ENCODE measurements around the gene MCEMP1. TPM values are rescaled to one million over a fixed set of nuclear protein-coding genes. Genes with fewer than 3 reads are reported as not detected.

The MCEMP1 gene
- polyA plus RNA-seq, 3 donors, result 79.4 to 122 (median 104) TPM

DNA sequence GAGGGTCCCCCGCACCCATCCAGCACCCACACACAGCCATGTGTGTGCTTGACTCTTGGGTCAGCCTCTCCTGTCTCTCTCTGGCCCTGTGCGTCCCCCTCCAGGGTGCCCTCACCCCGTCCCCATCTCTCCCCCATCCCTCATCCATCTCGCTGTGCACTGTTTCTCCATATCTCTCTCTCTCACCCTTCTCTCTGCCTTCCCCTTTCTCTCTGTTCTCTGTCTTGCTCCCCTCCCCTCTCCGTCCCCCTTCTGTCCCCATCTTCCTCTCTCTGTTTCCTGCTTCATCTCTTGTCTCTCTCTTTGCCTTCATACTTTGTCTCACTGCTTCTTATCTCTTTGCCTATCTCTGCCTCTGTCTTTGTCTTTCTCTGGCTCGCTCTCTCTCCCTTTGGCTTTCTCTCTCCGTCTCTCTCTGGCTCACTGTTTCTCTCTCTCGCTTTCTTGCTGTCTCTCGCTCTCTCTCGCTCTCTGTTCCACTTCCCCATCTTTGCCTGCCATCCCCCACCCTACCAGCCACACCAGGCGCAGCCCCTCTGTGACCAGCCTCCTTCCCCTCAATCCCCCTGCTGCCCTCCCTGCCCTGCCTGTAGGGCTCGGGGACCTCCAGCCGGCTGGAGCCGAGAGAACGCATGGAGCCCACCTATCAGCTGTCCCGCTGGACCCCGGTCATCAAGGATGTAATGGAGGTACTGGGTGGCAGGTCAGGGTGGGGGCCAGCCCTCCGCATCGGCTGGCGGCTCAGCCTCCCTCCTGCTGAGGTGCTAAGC lies 31.0 kb upstream of the MCEMP1 start:
- no peak for DNase-seq
- TF ChIP-seq, protein P1, sequence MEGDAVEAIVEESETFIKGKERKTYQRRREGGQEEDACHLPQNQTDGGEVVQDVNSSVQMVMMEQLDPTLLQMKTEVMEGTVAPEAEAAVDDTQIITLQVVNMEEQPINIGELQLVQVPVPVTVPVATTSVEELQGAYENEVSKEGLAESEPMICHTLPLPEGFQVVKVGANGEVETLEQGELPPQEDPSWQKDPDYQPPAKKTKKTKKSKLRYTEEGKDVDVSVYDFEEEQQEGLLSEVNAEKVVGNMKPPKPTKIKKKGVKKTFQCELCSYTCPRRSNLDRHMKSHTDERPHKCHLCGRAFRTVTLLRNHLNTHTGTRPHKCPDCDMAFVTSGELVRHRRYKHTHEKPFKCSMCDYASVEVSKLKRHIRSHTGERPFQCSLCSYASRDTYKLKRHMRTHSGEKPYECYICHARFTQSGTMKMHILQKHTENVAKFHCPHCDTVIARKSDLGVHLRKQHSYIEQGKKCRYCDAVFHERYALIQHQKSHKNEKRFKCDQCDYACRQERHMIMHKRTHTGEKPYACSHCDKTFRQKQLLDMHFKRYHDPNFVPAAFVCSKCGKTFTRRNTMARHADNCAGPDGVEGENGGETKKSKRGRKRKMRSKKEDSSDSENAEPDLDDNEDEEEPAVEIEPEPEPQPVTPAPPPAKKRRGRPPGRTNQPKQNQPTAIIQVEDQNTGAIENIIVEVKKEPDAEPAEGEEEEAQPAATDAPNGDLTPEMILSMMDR (IDR thresholded peaks at IDR 0.05), result no peak

DNA sequence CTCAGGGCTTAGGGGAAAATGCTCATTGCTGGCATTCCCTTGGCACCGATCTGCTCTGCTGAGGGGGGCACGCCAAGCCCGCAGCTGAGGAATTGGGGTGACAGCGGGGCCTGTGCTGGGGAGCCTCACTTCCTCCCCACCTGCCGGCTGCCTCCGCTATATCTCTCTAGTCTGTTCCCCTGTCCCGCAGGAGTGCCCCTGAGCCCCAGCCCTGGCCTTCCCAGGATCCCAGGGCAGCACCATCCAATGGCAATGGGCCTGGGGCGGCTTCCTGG lies 30.5 kb upstream of the MCEMP1 start:
- H2AFZ ChIP-seq (ENCODE audit: insufficient read depth, low read depth, low read length, poor library complexity, severe bottlenecking), result no peak overlapping the region
- peak overlapping the region; percentile 71 to 94 for H3K4me3 Mint-ChIP-seq
- peak overlapping the region; percentile 86 for H3K4me2 ChIP-seq (replicated peaks; ENCODE audit: extremely low read depth, low read length, poor library complexity, severe bottlenecking)
- intact Hi-C loops (cut with micrococcal nuclease), result loop anchor here in 1 of 2 donors (5.0 kb wide), 1 partner anchor 36 kb away; the partner anchor contains the start of gene TRAPPC5
- H3K27me3 Mint-ChIP-seq (ENCODE audit: low read depth in 3 of 3), result peaks cover 0 to 2% (median 1%) of the 10 kb centered on the region in 3 donors
- peak overlapping the region; percentile 21 to 75 (median 51) for H3K4me3 ChIP-seq (replicated peaks in 1 of 3; ENCODE audit: low read depth in 2 of 3, low read length in 3 of 3)
- H3K79me2 ChIP-seq (ENCODE audit: insufficient read depth, low read length), result peaks cover 52% of the 10 kb centered on the region
- H3K27ac ChIP-seq (ENCODE audit: low read depth in 1 of 2, low read length in 2 of 2), result peak overlapping the region; percentile 73 to 87
- no peaks in the 10 kb centered on the region for H3K9me3 ChIP-seq (replicated peaks in 1 of 2; ENCODE audit: control insufficient read depth in 1 of 2, insufficient read depth in 1 of 2, low read length in 2 of 2)
- peaks cover 36% of the 10 kb centered on the region for H3K4me1 Mint-ChIP-seq
- peak overlapping the region; percentile 61 for H3K9ac ChIP-seq (ENCODE audit: insufficient read depth, low read length, poor library complexity, severe bottlenecking)
- peaks cover 46 to 58% of the 10 kb centered on the region in 2 donors for H3K4me1 ChIP-seq (ENCODE audit: control insufficient read depth in 1 of 2, insufficient read depth in 2 of 2, low read length in 2 of 2)
- H3K27ac Mint-ChIP-seq, result peak overlapping the region in 6 of 7 donors; percentile 50 to 97 (median 92)
- peaks cover 33 to 58% of the 10 kb centered on the region in 2 donors for H3K36me3 Mint-ChIP-seq
- TF ChIP-seq, protein P1 (IDR thresholded peaks at IDR 0.05), result no peak
- DNase-seq, result no peak
- H3K27me3 ChIP-seq (ENCODE audit: control insufficient read depth in 2 of 2, insufficient read depth in 2 of 2, low read length in 2 of 2), result no peaks in the 10 kb centered on the region
- peaks cover 31 to 56% of the 10 kb centered on the region in 2 donors for H3K36me3 ChIP-seq (replicated peaks in 1 of 2; ENCODE audit: control insufficient read depth in 1 of 2, insufficient read depth in 2 of 2, low read length in 2 of 2)
- peaks cover 39% of the 10 kb centered on the region for H4K20me1 ChIP-seq (ENCODE audit: insufficient read depth, low read length)
- peaks cover 0 to 2% (median 0%) of the 10 kb centered on the region in 7 donors for H3K9me3 Mint-ChIP-seq
- WGBS (ENCODE audit: insufficient coverage), result 40% methylated on average over 7 of the region's 8 CpGs

More for the DNA sequence above, 31.0 kb upstream of the MCEMP1 start:
- Histone ChIP-seq H4K20me1 (ENCODE audit: insufficient read depth, low read length) (peaks cover 44% of the 10 kb centered on the region), H3K4me1 (ENCODE audit: control insufficient read depth in 1 of 2, insufficient read depth in 2 of 2, low read length in 2 of 2) (peaks cover 46 to 58% of the 10 kb centered on the region in 2 donors), H3K79me2 (ENCODE audit: insufficient read depth, low read length) (peaks cover 57% of the 10 kb centered on the region), H3K4me3 (replicated peaks in 1 of 3; ENCODE audit: low read depth in 2 of 3, low read length in 3 of 3) (peak overlapping the region; percentile 21 to 75 (median 51)), H3K9ac (ENCODE audit: insufficient read depth, low read length, poor library complexity, severe bottlenecking) (peak overlapping the region; percentile 61), H3K4me2 (replicated peaks; ENCODE audit: extremely low read depth, low read length, poor library complexity, severe bottlenecking) (peak overlapping the region; percentile 86), H3K27ac (ENCODE audit: low read depth in 1 of 2, low read length in 2 of 2) (peak overlapping the region; percentile 73 to 87), H2AFZ (ENCODE audit: insufficient read depth, low read depth, low read length, poor library complexity, severe bottlenecking) (peak overlapping the region; percentile 8), H3K36me3 (replicated peaks in 1 of 2; ENCODE audit: control insufficient read depth in 1 of 2, insufficient read depth in 2 of 2, low read length in 2 of 2) (peaks cover 36 to 62% of the 10 kb centered on the region in 2 donors), H3K9me3 (replicated peaks in 1 of 2; ENCODE audit: control insufficient read depth in 1 of 2, insufficient read depth in 1 of 2, low read length in 2 of 2) (no peaks in the 10 kb centered on the region), H3K27me3 (ENCODE audit: control insufficient read depth in 2 of 2, insufficient read depth in 2 of 2, low read length in 2 of 2) (no peaks in the 10 kb centered on the region)
- intact Hi-C loops (cut with micrococcal nuclease), result loop anchor here in 1 of 2 donors (5.0 kb wide), 1 partner anchor 36 kb away; the partner anchor contains the start of gene TRAPPC5
- peaks cover 0 to 2% (median 0%) of the 10 kb centered on the region in 3 donors for H3K27me3 Mint-ChIP-seq (ENCODE audit: low read depth in 3 of 3)
- H3K4me1 Mint-ChIP-seq, result peaks cover 36% of the 10 kb centered on the region
- peaks cover 35 to 63% of the 10 kb centered on the region in 2 donors for H3K36me3 Mint-ChIP-seq
- H3K27ac Mint-ChIP-seq, result peak overlapping the region; percentile 88 to 98 (median 93)
- H3K4me3 Mint-ChIP-seq, result peak overlapping the region; percentile 71 to 94
- 24% methylated on average over 18 of the region's 20 CpGs for WGBS (ENCODE audit: insufficient coverage)
- H3K9me3 Mint-ChIP-seq, result peaks cover 0 to 2% (median 0%) of the 10 kb centered on the region in 7 donors
